ENCODE measurements around the gene GABARAP. TPM values are rescaled to one million over a fixed set of nuclear protein-coding genes. Genes with fewer than 3 reads are reported as not detected.

Gene GABARAP
- total RNA-seq, 1 experiment from 2014 or later, result 228 TPM

GRCh38 chr17:7249830-7250229, 7.6 kb upstream of the GABARAP start:
- ChIA-PET POLR2A (no interaction called here), CTCF (interaction anchor here (1.5 to 1.6 kb wide), 2 partner anchors 29 to 46 kb away, joined by 4 read pairs; no protein-coding TSS in a partner anchor)
- Mint-ChIP-seq H3K27ac (peak overlapping the region; percentile 70; the same call in 1 of the 2 replicates), H3K27me3 (ENCODE audit: low read depth) (no peaks in the 10 kb centered on the region), H3K4me1 (peaks cover 34% of the 10 kb centered on the region), H3K4me3 (peak overlapping the region; percentile 92), H3K9me3 (no peaks in the 10 kb centered on the region), H3K36me3 (peaks cover 32% of the 10 kb centered on the region)
- ATAC-seq (no peak), DNase-seq (ENCODE audit: low spot score) (no peak)
- TF ChIP-seq FOXP1 (CRISPR knock-in tag; IDR thresholded peaks at IDR 0.05; ENCODE audit: borderline replicate concordance) (no peak), FOXK1 (CRISPR knock-in tag; IDR thresholded peaks at IDR 0.05) (no peak), ZNF532 (CRISPR knock-in tag; IDR thresholded peaks at IDR 0.05; ENCODE audit: borderline replicate concordance) (no peak), ARID4B (CRISPR knock-in tag; IDR thresholded peaks at IDR 0.05; ENCODE audit: borderline replicate concordance) (no peak), ATF6 (CRISPR knock-in tag; IDR thresholded peaks at IDR 0.05) (no peak), E2F5 (CRISPR knock-in tag; IDR thresholded peaks at IDR 0.05) (no peak), ZNF512 (CRISPR knock-in tag; IDR thresholded peaks at IDR 0.05; ENCODE audit: borderline replicate concordance) (no peak), ZNF396 (CRISPR knock-in tag; IDR thresholded peaks at IDR 0.05; ENCODE audit: borderline replicate concordance) (no peak), ZNF219 (CRISPR knock-in tag; IDR thresholded peaks at IDR 0.05; ENCODE audit: borderline replicate concordance) (no peak), JAZF1 (CRISPR knock-in tag; IDR thresholded peaks at IDR 0.05) (no peak), NR1H2 (CRISPR knock-in tag; IDR thresholded peaks at IDR 0.05) (no peak), AFF4 (CRISPR knock-in tag; IDR thresholded peaks at IDR 0.05; ENCODE audit: borderline replicate concordance) (no peak), ZNF281 (CRISPR knock-in tag; IDR thresholded peaks at IDR 0.05) (no peak), HMGA2 (CRISPR knock-in tag; IDR thresholded peaks at IDR 0.05) (no peak), GRHL2 (CRISPR knock-in tag; IDR thresholded peaks at IDR 0.05; ENCODE audit: insufficient replicate concordance, severe bottlenecking) (no peak)

All from WTC11 (cell line).